Right lobe of liver (tissue), 6 donors: ENCODE data around the gene CPLX4. TPM values are rescaled to one million over a fixed set of nuclear protein-coding genes. Genes with fewer than 3 reads are reported as not detected.

Experiments used
- ATAC-seq, 4 donors: fragments of 200-7000 bp; cut with Tn5 transposase; one replicate each; pipeline ENCODE4 v1.9.1; 2020; ENCODE audit warnings: mild to moderate bottlenecking in 4 of 4, moderate library complexity in 4 of 4
- DNase-seq, 3 donors: peaks; one replicate each; pipeline ENCODE4 v3.0.0-alpha.2; 2020
- H3K27ac ChIP-seq, 3 donors: fragments of 200-600 bp; one replicate each; pipeline ENCODE4 v1.8.0; 2022
- H3K27me3 ChIP-seq, 2 donors: fragments of 200-600 bp; one replicate each; pipeline ENCODE4 v1.8.0; 2022
- H3K36me3 ChIP-seq, 4 donors: fragments of 200-600 bp; sonication (generic) in 1 of 4; one replicate each; pipeline versions ENCODE4 v1.5.1 to v1.8.0; 2017 to 2022; ENCODE audit warnings: control low read depth in 1 of 4
- H3K4me1 ChIP-seq, 4 donors: fragments of 200-600 bp; sonication (generic) in 1 of 4; one replicate each; pipeline versions ENCODE4 v1.5.1 to v1.8.0; 2017 to 2022; ENCODE audit warnings: control low read depth in 1 of 4
- H3K4me3 ChIP-seq, 3 donors: fragments of 200-600 bp; one replicate each; pipeline ENCODE4 v1.8.0; 2022
- H3K9me3 ChIP-seq, 4 donors: fragments of 200-600 bp; sonication (generic) in 1 of 4; one replicate each; pipeline versions ENCODE4 v1.5.1 to v1.8.0; 2017 to 2022; ENCODE audit warnings: control low read depth in 1 of 4
- CTCF ChIP-seq, 4 donors: fragments of 200-600 bp in 3 of 4; fragments of 450-650 bp in 1 of 4; IDR thresholded peaks; one replicate each; pipeline versions ENCODE4 v1.5.1 to v1.8.0; 2016 to 2022; ENCODE audit warnings: antibody characterized with exemption in 4 of 4, mild to moderate bottlenecking in 2 of 4
- POLR2A ChIP-seq: fragments of 450-650 bp; IDR thresholded peaks from one replicate; pipeline ENCODE4 v1.6.1; 2017; ENCODE audit warnings: antibody characterized with exemption, mild to moderate bottlenecking
- WGBS: methylation state at CpG from one replicate; pipeline ENCODE4 v1.1.6; 2018; ENCODE audit warnings: low coverage, low lambda C conversion rate; ENCODE audit not compliant: insufficient coverage; ENCODE audit errors: missing lambda C conversion rate; 5-methylcytosine and 5-hydroxymethylcytosine counted together
- intact Hi-C, 2 donors: fragments of 100-400 bp; cut with DNase I; formaldehyde crosslinking; loops; one replicate each; pipeline versions ENCODE4 v1.11.2 to v1.14.1; 2022
- total RNA-seq, 6 experiments: library from RNA; depleted of rRNA in 2 of 6; stranded (reverse); fragments of >200 nt in 2 of 6; fragmentation: NEBNext Ultra II Directional in 3 of 6; extraction: Animal tissue kit (Norgen Biotek cat#: 25700) in 3 of 6; gene quantifications; one replicate each; pipeline versions ENCODE4 v1.1.0 to v1.2.4, GENCODE V29; 2016 to 2023
- donor health status: DM: no; HTN: yes; CAD: no.
- donor health status: DM: no; HTN: no; CAD: no.
- donor health status: DM: no; HTN: no; CAD: no.
- donor health status: DM: no; HTN: yes; CAD: no.
- donor health status: DM: no; HTN: yes; CAD: no.

Gene CPLX4
- total RNA-seq, 6 experiments from 2014 or later: 0.10 TPM; not detected in 5

DNA sequence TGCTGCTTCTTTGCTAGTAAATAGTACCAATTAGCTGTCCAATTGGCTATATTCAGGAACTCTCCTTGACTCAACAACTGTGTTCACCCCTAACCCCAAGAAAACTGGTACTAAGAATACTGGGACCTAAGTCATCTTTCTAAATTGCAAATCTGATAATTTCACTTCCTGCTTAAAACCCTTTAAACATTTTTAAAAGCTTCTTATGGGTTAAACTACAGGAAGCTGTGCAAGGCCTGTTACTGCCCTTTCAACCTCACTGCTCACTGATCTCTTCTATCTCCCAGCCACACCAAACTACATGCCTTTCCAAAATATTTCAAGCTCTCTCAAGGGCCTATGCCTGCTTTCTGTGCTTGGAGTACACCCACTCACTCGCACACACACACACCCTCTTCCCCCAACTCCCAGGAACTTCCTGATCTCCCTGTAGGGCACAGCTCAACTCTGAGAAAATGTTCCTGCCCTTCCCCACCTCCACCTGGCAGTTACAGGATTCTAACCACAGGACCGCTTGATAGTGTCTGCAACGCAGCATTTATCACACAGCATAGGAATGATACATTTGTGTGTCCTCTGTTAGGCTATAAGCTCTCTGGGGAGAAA, 33.9 kb upstream of the CPLX4 start:
- ATAC-seq: no peak

GRCh38 chr18:59345556-59345955, 27.1 kb upstream of the CPLX4 start:
- TF ChIP-seq CTCF (IDR thresholded peaks at IDR 0.05) (no peak), POLR2A (no peak)
- no peaks in the 10 kb centered on the region for H3K4me1 ChIP-seq
- no peaks in the 10 kb centered on the region for H3K27me3 ChIP-seq
- ATAC-seq (no peak), DNase-seq (no peak)
- no peak overlapping the region for H3K27ac ChIP-seq
- no peaks in the 10 kb centered on the region for H3K9me3 ChIP-seq
- intact Hi-C loops: no loop called here
- H3K36me3 ChIP-seq: peaks cover 7 to 62% (median 21%) of the 10 kb centered on the region in 4 donors
- 100% methylated on average over 4 of the region's 4 CpGs for WGBS
- H3K4me3 ChIP-seq: no peak overlapping the region

More for the DNA sequence above, 33.9 kb upstream of the CPLX4 start:
- 84% methylated on average over 3 of the region's 3 CpGs for WGBS
- intact Hi-C loops: no loop called here
- no peaks in the 10 kb centered on the region for H3K27me3 ChIP-seq
- H3K27ac ChIP-seq: no peak overlapping the region
- DNase-seq: no peak
- H3K9me3 ChIP-seq: no peaks in the 10 kb centered on the region
- H3K4me1 ChIP-seq: peaks cover 0 to 8% (median 0%) of the 10 kb centered on the region in 4 donors
- TF ChIP-seq POLR2A (no peak), CTCF (IDR thresholded peaks at IDR 0.05) (no peak)
- H3K36me3 ChIP-seq: peaks cover 10 to 81% (median 28%) of the 10 kb centered on the region in 4 donors
- no peak overlapping the region for H3K4me3 ChIP-seq

GRCh38 chr18:59344996-59345395, 26.5 kb upstream of the CPLX4 start:
- Histone ChIP-seq H3K4me1 (no peaks in the 10 kb centered on the region), H3K27ac (no peak overlapping the region), H3K36me3 (peaks cover 7 to 62% (median 22%) of the 10 kb centered on the region in 4 donors), H3K4me3 (no peak overlapping the region), H3K27me3 (no peaks in the 10 kb centered on the region), H3K9me3 (no peaks in the 10 kb centered on the region)
- intact Hi-C loops: no loop called here
- DNase-seq: no peak
- WGBS: 0% methylated on average over 1 of the region's 1 CpG
- no peak for TF ChIP-seq POLR2A
- no peak for TF ChIP-seq CTCF (IDR thresholded peaks at IDR 0.05)
- peak in 1 of 4 donors; percentile 43 for ATAC-seq

- DNase-seq (no peak), ATAC-seq (no peak)
- Histone ChIP-seq H3K4me1 (no peaks in the 10 kb centered on the region), H3K9me3 (no peaks in the 10 kb centered on the region), H3K27ac (no peak overlapping the region), H3K27me3 (no peaks in the 10 kb centered on the region), H3K36me3 (peaks cover 7 to 60% (median 24%) of the 10 kb centered on the region in 4 donors), H3K4me3 (no peak overlapping the region)
- no peak for TF ChIP-seq CTCF (IDR thresholded peaks at IDR 0.05)
- intact Hi-C loops: no loop called here
- WGBS: 94% methylated on average over 2 of the region's 2 CpGs
These were observed 25.5 kb upstream of the CPLX4 start for GRCh38 chr18:59343926-59344325.

GRCh38 chr18:59340817-59341216, 22.4 kb upstream of the CPLX4 start:
- no peak for DNase-seq
- intact Hi-C loops: no loop called here
- Histone ChIP-seq H3K4me3 (no peak overlapping the region), H3K36me3 (peaks cover 6 to 65% (median 29%) of the 10 kb centered on the region in 4 donors), H3K4me1 (no peaks in the 10 kb centered on the region), H3K27ac (no peak overlapping the region), H3K9me3 (no peaks in the 10 kb centered on the region), H3K27me3 (no peaks in the 10 kb centered on the region)
- ATAC-seq: no peak
- TF ChIP-seq CTCF (IDR thresholded peaks at IDR 0.05) (no peak), POLR2A (no peak)
